GM19043 (cell line): ENCODE measurements around the gene ADAM22.
"Not testable (repeated sequence)": the region's sequence is repeated elsewhere in the genome, so short reads cannot be mapped to it uniquely, and the experiment has no call there.

Experiments used
- ATAC-seq: cut with Tn5 transposase; IDR thresholded peaks from one replicate; pipeline ENCODE4 v1.9.1; 2021; ENCODE audit warnings: low read depth; ENCODE audit not compliant: unreplicated experiment

The ADAM22 gene

GRCh38 chr7:87933953-87934698 is at the start of gene ADAM22:
TSS of gene ADAM22 (plus strand) at chr7:87934251. CDS start at chr7:87934466, 215 bp downstream.
- ATAC-seq = peak; percentile 94

- no peak for ATAC-seq
These were observed 49.0 kb upstream of the ADAM22 start for GRCh38 chr7:87885018-87885417.

GRCh38 chr7:87886875-87887274 is 47.2 kb upstream of the ADAM22 start:
- ATAC-seq = no peak

- ATAC-seq = no peak
These were observed 38.7 kb upstream of the ADAM22 start for GRCh38 chr7:87895363-87895762.

GRCh38 chr7:87899255-87899654 is 34.8 kb upstream of the ADAM22 start:
- no peak for ATAC-seq

GRCh38 chr7:87907136-87907906 is 26.7 kb upstream of the ADAM22 start:
- not testable (repeated sequence) for ATAC-seq

GRCh38 chr7:87908814-87909213 is 25.2 kb upstream of the ADAM22 start:
- ATAC-seq = not testable (repeated sequence)

- ATAC-seq = no peak
These were observed 21.9 kb upstream of the ADAM22 start for GRCh38 chr7:87912121-87912520.

GRCh38 chr7:87918740-87919139 is 15.3 kb upstream of the ADAM22 start:
- no peak for ATAC-seq

GRCh38 chr7:87919875-87920274 is 14.2 kb upstream of the ADAM22 start:
- ATAC-seq = no peak

- ATAC-seq = no peak
These were observed 13.5 kb upstream of the ADAM22 start for GRCh38 chr7:87920578-87920977.

GRCh38 chr7:87922759-87923395 is 11.2 kb upstream of the ADAM22 start:
- ATAC-seq = not testable (repeated sequence)

- peak; percentile 96 for ATAC-seq
These were observed 7.2 kb upstream of the ADAM22 start for GRCh38 chr7:87926581-87927461.

GRCh38 chr7:87933605-87933952 is 472 bp upstream of the ADAM22 start:
- peak; percentile 13 for ATAC-seq

- no peak for ATAC-seq
These were observed 790 bp downstream of the ADAM22 start for GRCh38 chr7:87934699-87935383.

- no peak for ATAC-seq
These were observed 1.3 kb downstream of the ADAM22 start for GRCh38 chr7:87935384-87935706.

- no peak for ATAC-seq
These were observed 7.1 kb downstream of the ADAM22 start for GRCh38 chr7:87941138-87941537.

- ATAC-seq = no peak
These were observed 10.5 kb downstream of the ADAM22 start for GRCh38 chr7:87944547-87944946.

GRCh38 chr7:87945926-87946325 is 11.9 kb downstream of the ADAM22 start:
- ATAC-seq = not testable (repeated sequence)

- no peak for ATAC-seq
These were observed 14.3 kb downstream of the ADAM22 start for GRCh38 chr7:87948371-87948770.
